Mammary epithelial cell (primary cell): Measurements from ENCODE around the gene EEPD1.

Experiments used
- CTCF ChIP-seq, 2 donors: IDR thresholded peaks in 1 of 2; conservative IDR thresholded peaks in 1 of 2; 2 replicates each; pipeline ENCODE4 v1.5.1; 2011 to 2012; ENCODE audit warnings: inconsistent platforms in 2 of 2, low read length in 2 of 2, mild to moderate bottlenecking in 2 of 2, control low read depth in 1 of 2, low read depth in 1 of 2; ENCODE audit not compliant: insufficient read depth in 1 of 2; ENCODE audit errors: extremely low read depth in 1 of 2
- EZH2 ChIP-seq: IDR thresholded peaks from 2 replicates; pipeline ENCODE4 v1.6.1; 2012; ENCODE audit warnings: low read length, inconsistent platforms, borderline replicate concordance

GRCh38 chr7:36286226-36286625 lies 133.2 kb downstream of the EEPD1 start:
- TF ChIP-seq CTCF (conservative IDR thresholded peaks at IDR 0.05 in 1 of 2, IDR thresholded peaks at IDR 0.05 in 1 of 2; ENCODE audit: extremely low read depth in 1 of 2, insufficient read depth in 1 of 2, low read depth in 1 of 2, low read length in 2 of 2) (no peak), EZH2 (no peak)
